Endothelial cell (in vitro differentiated cells): ENCODE measurements around the gene RPUSD1. TPM values are rescaled to one million over a fixed set of nuclear protein-coding genes. Genes with fewer than 3 reads are reported as not detected.

ENCODE experiments used
- DNase-seq: peaks from one replicate; pipeline ENCODE4 v3.0.0; 2021; ENCODE audit warnings: low spot score
- H3K27ac Mint-ChIP-seq: one replicate; pipeline ENCODE4 v1.8.0; 2021; ENCODE audit warnings: mixed read lengths, inconsistent platforms; ENCODE audit not compliant: unreplicated experiment
- H3K27me3 Mint-ChIP-seq: one replicate; pipeline ENCODE4 v1.8.0; 2021; ENCODE audit warnings: mild to moderate bottlenecking, moderate library complexity, mixed read lengths, inconsistent platforms; ENCODE audit not compliant: unreplicated experiment
- H3K36me3 Mint-ChIP-seq: one replicate; pipeline ENCODE4 v1.8.0; 2021; ENCODE audit warnings: mild to moderate bottlenecking, low read depth, mixed read lengths, inconsistent platforms; ENCODE audit not compliant: unreplicated experiment
- H3K4me1 Mint-ChIP-seq: one replicate; pipeline ENCODE4 v1.8.0; 2021; ENCODE audit warnings: mild to moderate bottlenecking, mixed read lengths, inconsistent platforms; ENCODE audit not compliant: unreplicated experiment
- H3K4me3 Mint-ChIP-seq: one replicate; pipeline ENCODE4 v1.8.0; 2021; ENCODE audit warnings: mild to moderate bottlenecking, mixed read lengths, inconsistent platforms; ENCODE audit not compliant: unreplicated experiment
- H3K9me3 Mint-ChIP-seq: one replicate; pipeline ENCODE4 v1.8.0; 2021; ENCODE audit warnings: mixed read lengths, inconsistent platforms; ENCODE audit not compliant: unreplicated experiment
- total RNA-seq: library from RNA; stranded (reverse); fragmentation: NEBNext Ultra II Directional; extraction: Animal tissue kit (Norgen Biotek cat#: 25700); gene quantifications from one replicate; pipeline ENCODE4 v1.2.1, GENCODE V29; 2021; ENCODE audit not compliant: unreplicated experiment
- TF ChIP-seq, protein P1 (sequence below): fragments of 200-600 bp; sonication (generic); IDR thresholded peaks from one replicate; pipeline ENCODE4 v1.5.0; 2021; ENCODE audit warnings: antibody characterized with exemption; ENCODE audit not compliant: unreplicated experiment

RPUSD1 gene
- total RNA-seq, 1 donor from 2014 or later = 27.6 TPM

DNA sequence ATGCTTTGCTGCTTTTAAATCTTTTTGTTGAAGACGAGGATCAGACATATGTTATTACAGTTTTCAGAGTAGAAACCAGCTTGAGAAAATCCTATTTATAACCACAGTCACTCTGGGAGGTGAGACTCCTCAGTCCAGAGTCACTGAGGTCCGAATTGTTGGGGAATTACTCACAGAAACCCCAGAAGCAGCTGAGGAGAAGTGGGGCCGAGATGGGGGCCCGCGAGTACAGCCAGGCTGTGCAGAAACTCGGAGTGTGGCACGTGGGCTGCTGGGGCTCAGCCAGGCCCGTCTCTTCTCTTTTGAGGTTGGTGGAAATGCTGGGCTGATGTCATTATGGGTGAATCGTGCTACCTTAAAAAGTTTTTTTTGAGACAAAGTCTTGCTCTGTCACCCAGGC, 26.8 kb upstream of the RPUSD1 start:
- no peak for DNase-seq
- H3K9me3 Mint-ChIP-seq = no peaks in the 10 kb centered on the region
- no peak overlapping the region for H3K4me3 Mint-ChIP-seq
- peaks cover 3% of the 10 kb centered on the region for H3K27me3 Mint-ChIP-seq
- no peaks in the 10 kb centered on the region for H3K4me1 Mint-ChIP-seq
- no peaks in the 10 kb centered on the region for H3K36me3 Mint-ChIP-seq
- TF ChIP-seq, protein P1, sequence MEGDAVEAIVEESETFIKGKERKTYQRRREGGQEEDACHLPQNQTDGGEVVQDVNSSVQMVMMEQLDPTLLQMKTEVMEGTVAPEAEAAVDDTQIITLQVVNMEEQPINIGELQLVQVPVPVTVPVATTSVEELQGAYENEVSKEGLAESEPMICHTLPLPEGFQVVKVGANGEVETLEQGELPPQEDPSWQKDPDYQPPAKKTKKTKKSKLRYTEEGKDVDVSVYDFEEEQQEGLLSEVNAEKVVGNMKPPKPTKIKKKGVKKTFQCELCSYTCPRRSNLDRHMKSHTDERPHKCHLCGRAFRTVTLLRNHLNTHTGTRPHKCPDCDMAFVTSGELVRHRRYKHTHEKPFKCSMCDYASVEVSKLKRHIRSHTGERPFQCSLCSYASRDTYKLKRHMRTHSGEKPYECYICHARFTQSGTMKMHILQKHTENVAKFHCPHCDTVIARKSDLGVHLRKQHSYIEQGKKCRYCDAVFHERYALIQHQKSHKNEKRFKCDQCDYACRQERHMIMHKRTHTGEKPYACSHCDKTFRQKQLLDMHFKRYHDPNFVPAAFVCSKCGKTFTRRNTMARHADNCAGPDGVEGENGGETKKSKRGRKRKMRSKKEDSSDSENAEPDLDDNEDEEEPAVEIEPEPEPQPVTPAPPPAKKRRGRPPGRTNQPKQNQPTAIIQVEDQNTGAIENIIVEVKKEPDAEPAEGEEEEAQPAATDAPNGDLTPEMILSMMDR = no peak
- no peak overlapping the region for H3K27ac Mint-ChIP-seq

DNA sequence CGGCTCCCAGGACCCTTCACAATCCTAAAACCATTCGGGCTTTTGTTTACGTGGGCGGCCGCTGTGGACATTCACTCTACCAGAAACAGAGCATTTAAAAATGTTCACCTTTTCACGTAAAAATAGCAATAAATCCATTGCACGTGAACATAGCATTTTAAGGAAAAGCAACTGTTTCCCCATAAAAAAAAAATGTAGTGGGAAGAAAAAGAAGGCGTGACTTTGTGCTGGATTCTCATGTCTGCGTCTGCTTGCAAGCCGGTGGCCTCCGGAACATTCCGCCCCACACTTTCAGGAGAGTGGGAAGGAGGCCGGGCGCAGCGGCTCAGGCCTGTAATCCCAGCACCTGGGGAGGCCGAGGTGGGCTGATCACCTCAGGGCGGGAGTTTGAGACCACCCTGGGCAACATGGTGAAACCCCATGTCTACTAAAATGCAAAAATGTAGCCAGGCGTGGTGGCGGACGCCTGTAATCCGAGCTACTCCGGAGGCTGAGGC, 25.8 kb upstream of the RPUSD1 start:
- Mint-ChIP-seq H3K4me3 (no peak overlapping the region), H3K36me3 (no peaks in the 10 kb centered on the region), H3K4me1 (peaks cover 2% of the 10 kb centered on the region), H3K9me3 (no peaks in the 10 kb centered on the region), H3K27me3 (peaks cover 3% of the 10 kb centered on the region), H3K27ac (no peak overlapping the region)
- no peak for DNase-seq
- TF ChIP-seq, protein P1 = peak; percentile 19

DNA sequence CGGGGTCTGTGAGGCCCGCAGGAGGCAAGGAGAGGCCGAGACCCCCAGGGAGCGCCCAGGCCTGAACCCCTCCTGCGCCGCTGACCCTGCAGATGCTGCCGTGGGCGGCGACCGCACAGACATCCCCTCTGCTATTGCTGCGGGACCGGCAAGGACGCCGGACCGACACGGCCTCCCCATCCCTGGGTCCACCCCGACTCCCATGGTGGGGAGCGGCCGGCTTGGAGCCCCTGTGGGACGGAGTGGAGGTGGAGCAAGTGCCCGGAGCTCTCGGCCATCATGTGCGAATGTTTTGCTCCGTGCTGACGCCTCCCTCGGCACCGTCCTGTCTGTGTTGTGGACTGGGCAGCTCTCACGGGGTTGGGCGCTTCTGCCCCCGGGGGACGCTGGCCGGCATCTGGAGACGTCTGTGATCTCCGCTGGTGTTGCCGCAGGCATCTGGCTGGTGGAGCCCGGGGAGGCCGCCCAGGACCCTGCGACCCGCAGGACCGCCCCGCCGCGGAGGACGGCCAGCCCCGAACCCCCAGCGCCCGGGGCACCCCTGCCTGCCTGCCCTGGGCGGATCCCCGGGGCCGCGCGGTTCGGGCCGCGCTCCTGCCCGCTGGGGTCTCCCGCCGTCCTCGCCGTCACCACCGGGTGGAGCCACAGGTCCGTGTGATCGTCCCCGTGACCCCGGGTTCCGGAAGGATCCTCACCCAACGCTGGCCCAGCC, 25.2 kb upstream of the RPUSD1 start:
- H3K4me3 Mint-ChIP-seq = no peak overlapping the region
- no peaks in the 10 kb centered on the region for H3K36me3 Mint-ChIP-seq
- H3K27me3 Mint-ChIP-seq = peaks cover 6% of the 10 kb centered on the region
- no peaks in the 10 kb centered on the region for H3K9me3 Mint-ChIP-seq
- no peak overlapping the region for H3K27ac Mint-ChIP-seq
- peak; percentile 81 for DNase-seq
- H3K4me1 Mint-ChIP-seq = peaks cover 6% of the 10 kb centered on the region
- TF ChIP-seq, protein P1 = peak; percentile 60

DNA sequence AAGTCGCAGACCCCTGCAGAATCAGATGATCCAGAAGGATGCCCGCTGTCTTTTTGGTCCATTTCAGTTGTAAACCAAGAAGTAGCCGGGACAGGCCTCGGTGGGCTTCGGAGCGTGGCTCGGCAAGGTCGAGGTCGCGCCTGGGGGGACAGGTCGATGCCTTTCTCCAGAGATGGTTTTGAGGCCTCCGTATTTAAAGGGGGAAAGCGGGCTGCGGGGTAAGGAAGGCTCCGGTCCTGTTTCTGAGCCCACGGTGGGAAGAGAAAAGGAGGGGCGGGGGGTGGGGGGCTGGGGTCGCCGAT, 19.9 kb upstream of the RPUSD1 start:
- Mint-ChIP-seq H3K4me1 (peaks cover 11% of the 10 kb centered on the region), H3K27me3 (peaks cover 13% of the 10 kb centered on the region), H3K4me3 (peak overlapping the region; percentile 96), H3K9me3 (no peaks in the 10 kb centered on the region), H3K36me3 (no peaks in the 10 kb centered on the region), H3K27ac (peak overlapping the region; percentile 85)
- TF ChIP-seq, protein P1 = no peak
- no peak for DNase-seq

DNA sequence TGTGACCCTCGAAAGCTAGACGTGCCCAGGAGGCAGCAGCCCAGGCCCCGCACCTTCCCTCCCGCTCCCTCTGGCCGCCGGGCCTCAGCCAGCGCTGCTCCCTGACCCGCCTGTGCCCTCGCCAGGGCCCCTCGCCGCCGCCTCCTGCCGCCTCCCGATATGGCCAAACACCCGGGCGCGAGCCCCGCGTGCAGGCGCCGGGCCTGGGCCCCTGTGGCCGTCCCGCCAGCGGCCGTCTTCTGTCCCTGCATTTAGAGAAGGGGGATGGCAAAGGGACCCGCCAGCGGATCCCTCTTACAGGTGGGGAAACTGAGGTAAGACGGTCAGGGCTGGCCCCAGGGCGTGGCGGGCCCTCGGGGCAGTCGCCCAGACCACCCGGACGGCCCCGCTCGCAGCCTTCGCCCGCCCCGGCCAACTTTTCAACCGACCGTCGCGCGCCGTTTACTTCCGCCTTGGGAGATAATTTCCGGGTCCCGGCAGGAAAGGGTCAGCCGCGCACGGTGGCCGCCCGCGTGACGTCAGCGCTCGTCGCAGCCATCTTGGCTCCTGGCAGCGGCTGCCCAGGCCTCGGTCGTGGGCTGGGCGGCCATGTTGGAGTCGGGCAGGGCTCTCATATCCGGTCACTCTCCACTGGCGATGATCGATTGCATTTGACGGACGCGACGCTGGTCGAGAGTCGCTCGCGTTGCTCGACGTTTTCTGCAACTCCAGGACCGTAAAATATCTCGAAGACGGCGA, 19.3 kb upstream of the RPUSD1 start:
- Mint-ChIP-seq H3K36me3 (no peaks in the 10 kb centered on the region), H3K9me3 (no peaks in the 10 kb centered on the region), H3K27me3 (peaks cover 10% of the 10 kb centered on the region), H3K4me1 (peaks cover 11% of the 10 kb centered on the region), H3K4me3 (peak overlapping the region; percentile 96), H3K27ac (peak overlapping the region; percentile 85)
- TF ChIP-seq, protein P1 = no peak
- peak; percentile 94 for DNase-seq
